GM19452 (cell line): ENCODE data around the gene GLP1R.

Experiments used
- ATAC-seq: cut with Tn5 transposase; IDR thresholded peaks from one replicate; pipeline ENCODE4 v1.9.1; 2021; ENCODE audit not compliant: unreplicated experiment

The GLP1R gene

GRCh38 chr6:39061588-39061987, 13.0 kb downstream of the GLP1R start:
- no peak for ATAC-seq

- ATAC-seq: no peak
These were observed 13.6 kb downstream of the GLP1R start for GRCh38 chr6:39062014-39062740.

GRCh38 chr6:39063526-39063925, 14.9 kb downstream of the GLP1R start:
- ATAC-seq: no peak

GRCh38 chr6:39065561-39065960, 17.0 kb downstream of the GLP1R start:
- ATAC-seq: no peak

GRCh38 chr6:39068391-39068790, 19.8 kb downstream of the GLP1R start:
- ATAC-seq: no peak

- no peak for ATAC-seq
These were observed 24.2 kb downstream of the GLP1R start for GRCh38 chr6:39072830-39073229.

- ATAC-seq: no peak
These were observed 25.1 kb downstream of the GLP1R start for GRCh38 chr6:39073471-39074355.

GRCh38 chr6:39074486-39074885, 25.9 kb downstream of the GLP1R start:
- no peak for ATAC-seq

- no peak for ATAC-seq
These were observed 26.6 kb downstream of the GLP1R start for GRCh38 chr6:39075010-39075686.

- ATAC-seq: no peak
These were observed 27.4 kb downstream of the GLP1R start for GRCh38 chr6:39075807-39076622.

GRCh38 chr6:39076623-39077535, 28.3 kb downstream of the GLP1R start:
- ATAC-seq: no peak

GRCh38 chr6:39077882-39078594, 29.5 kb downstream of the GLP1R start:
- ATAC-seq: no peak

GRCh38 chr6:39078695-39079094, 30.1 kb downstream of the GLP1R start:
- no peak for ATAC-seq

GRCh38 chr6:39079197-39080125, 30.9 kb downstream of the GLP1R start:
- ATAC-seq: no peak

GRCh38 chr6:39080246-39080875, 31.8 kb downstream of the GLP1R start:
- ATAC-seq: no peak

- no peak for ATAC-seq
These were observed 33.7 kb downstream of the GLP1R start for GRCh38 chr6:39082310-39082709.

GRCh38 chr6:39083231-39083634, 34.7 kb downstream of the GLP1R start:
- ATAC-seq: no peak

- ATAC-seq: no peak
These were observed 35.9 kb downstream of the GLP1R start for GRCh38 chr6:39084506-39084905.
